EH (cell line): Measurements from ENCODE around the gene KRTAP25-1.

Source experiments
- DNase-seq: peaks from one replicate; pipeline ENCODE4 v3.0.0-alpha.2; 2015; ENCODE audit warnings: low read depth

Gene KRTAP25-1

GRCh38 chr21:30248844-30249243 is 40.5 kb downstream of the KRTAP25-1 start:
- no peak for DNase-seq

- no peak for DNase-seq
Measured at GRCh38 chr21:30245061-30245460, 44.3 kb downstream of the KRTAP25-1 start.

DNA sequence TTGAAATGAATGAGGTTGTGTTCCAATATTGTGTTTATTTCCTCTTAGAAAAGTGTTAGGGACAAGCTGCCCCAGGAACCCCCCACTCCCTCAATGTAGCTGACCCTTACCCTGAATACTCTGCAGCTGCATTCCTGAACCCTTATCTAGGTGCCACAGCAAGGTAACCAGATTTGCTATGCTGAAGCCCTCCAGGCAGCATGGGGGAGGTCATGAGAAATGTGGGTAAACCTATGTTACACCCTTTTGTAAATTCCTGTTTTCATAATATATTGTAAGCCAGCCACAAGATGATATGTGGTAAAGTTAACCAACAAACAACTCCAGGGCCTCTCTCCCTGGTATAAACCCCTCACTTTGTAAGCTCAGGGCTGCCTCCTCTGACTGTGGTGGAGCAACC is 45.6 kb downstream of the KRTAP25-1 start:
- DNase-seq, result no peak

DNA sequence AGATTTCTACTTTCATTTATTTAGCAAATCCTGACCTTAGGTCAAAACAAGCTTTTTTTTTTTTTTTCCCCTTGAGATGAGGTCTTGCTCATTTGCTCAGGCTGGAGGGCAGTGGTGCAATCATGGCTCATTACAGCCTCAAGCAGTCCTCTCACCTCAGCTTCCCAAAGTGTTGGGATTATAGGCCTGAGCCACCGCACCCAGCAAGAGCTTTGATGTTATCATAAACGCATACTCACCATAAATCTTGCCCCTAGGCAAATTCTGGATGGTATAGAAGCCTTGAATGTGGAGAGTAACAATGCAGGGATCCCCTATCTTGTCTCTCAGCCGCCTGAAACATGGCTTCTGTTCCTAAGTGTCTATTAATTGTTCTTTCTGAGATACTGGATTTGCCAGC is 48.7 kb downstream of the KRTAP25-1 start:
- DNase-seq, result no peak
